Breast epithelium (tissue), 3 donors: ENCODE measurements around the gene FAM136A.

Experiments
- POLR2A ChIP-seq: fragments of 450-650 bp; IDR thresholded peaks from one replicate; pipeline ENCODE4 v1.6.1; 2016; ENCODE audit warnings: antibody characterized with exemption, mild to moderate bottlenecking, moderate library complexity
- POLR2AphosphoS5 ChIP-seq, 3 donors: sonication (generic); formaldehyde crosslinking; IDR thresholded peaks; one replicate each; pipeline ENCODE4 v1.6.1; 2017; ENCODE audit warnings: antibody characterized with exemption in 3 of 3
- TF ChIP-seq, protein P1 (sequence below), 3 donors: fragments of 450-650 bp; IDR thresholded peaks; one replicate each; pipeline ENCODE4 v1.5.1; 2016 to 2017; ENCODE audit warnings: antibody characterized with exemption in 3 of 3, mild to moderate bottlenecking in 3 of 3, moderate library complexity in 3 of 3

DNA sequence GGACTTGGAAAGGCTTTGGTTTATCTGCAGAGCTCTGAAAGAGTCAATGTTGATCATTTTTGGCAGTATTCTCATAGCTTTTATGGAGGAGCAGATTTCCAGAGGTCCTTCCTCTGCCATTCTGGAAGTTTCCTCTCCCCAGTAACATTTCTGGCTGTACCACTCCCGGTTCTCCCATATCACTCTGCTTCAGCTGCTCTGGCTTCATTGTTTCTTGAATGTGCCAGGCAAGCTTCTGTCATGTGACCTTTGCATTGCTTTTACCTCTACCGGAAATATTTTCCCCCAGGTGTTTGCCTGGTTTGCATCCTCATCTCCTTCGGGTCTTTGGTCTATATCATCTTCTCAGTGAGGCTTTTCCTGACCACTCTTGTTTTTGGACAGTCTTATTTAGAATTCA lies 31.5 kb downstream of the FAM136A start:
- TF ChIP-seq, protein P1, sequence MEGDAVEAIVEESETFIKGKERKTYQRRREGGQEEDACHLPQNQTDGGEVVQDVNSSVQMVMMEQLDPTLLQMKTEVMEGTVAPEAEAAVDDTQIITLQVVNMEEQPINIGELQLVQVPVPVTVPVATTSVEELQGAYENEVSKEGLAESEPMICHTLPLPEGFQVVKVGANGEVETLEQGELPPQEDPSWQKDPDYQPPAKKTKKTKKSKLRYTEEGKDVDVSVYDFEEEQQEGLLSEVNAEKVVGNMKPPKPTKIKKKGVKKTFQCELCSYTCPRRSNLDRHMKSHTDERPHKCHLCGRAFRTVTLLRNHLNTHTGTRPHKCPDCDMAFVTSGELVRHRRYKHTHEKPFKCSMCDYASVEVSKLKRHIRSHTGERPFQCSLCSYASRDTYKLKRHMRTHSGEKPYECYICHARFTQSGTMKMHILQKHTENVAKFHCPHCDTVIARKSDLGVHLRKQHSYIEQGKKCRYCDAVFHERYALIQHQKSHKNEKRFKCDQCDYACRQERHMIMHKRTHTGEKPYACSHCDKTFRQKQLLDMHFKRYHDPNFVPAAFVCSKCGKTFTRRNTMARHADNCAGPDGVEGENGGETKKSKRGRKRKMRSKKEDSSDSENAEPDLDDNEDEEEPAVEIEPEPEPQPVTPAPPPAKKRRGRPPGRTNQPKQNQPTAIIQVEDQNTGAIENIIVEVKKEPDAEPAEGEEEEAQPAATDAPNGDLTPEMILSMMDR (IDR thresholded peaks at IDR 0.05): no peak
- no peak for TF ChIP-seq POLR2A
- no peak for TF ChIP-seq POLR2AphosphoS5 (IDR thresholded peaks at IDR 0.05)
